AG04450 (cell line): Measurements from ENCODE around the gene SRD5A3. TPM values are rescaled to one million over a fixed set of nuclear protein-coding genes. Genes with fewer than 3 reads are reported as not detected.

Experiments used
- CTCF ChIA-PET: fragments of 300-600, 350-600 bp; formaldehyde crosslinking; extraction: SDS; loops from one replicate; lab custom pipeline; 2022; ENCODE audit warnings: antibody characterized with exemption, inconsistent platforms; lab: Charles Lee
- POLR2A ChIA-PET: fragments of 350-600 bp; formaldehyde crosslinking; extraction: SDS; loops from one replicate; lab custom pipeline; 2021; ENCODE audit warnings: antibody characterized with exemption, inconsistent platforms; lab: Yijun Ruan, JAX
- DNase-seq: peaks from one replicate; pipeline ENCODE4 v3.0.0-alpha.2; 2011; ENCODE audit warnings: low read depth, low spot score
- H3K27ac ChIP-seq: one replicate; pipeline ENCODE4 v1.5.1; 2012; ENCODE audit warnings: low read depth, low read length, control low read depth
- H3K27me3 ChIP-seq: one replicate; pipeline ENCODE4 v1.6.0; 2012; ENCODE audit warnings: low read length; ENCODE audit not compliant: control insufficient read depth, insufficient read depth
- H3K4me3 ChIP-seq: 2 replicates; pipeline ENCODE4 v1.5.1; 2011; ENCODE audit warnings: mild to moderate bottlenecking, low read depth, low read length, control low read depth
- H3K9me3 ChIP-seq: 2 replicates; pipeline ENCODE4 v1.5.1; 2012; ENCODE audit warnings: low read length; ENCODE audit not compliant: control insufficient read depth, insufficient read depth
- CTCF ChIP-seq: IDR thresholded peaks from 2 replicates; pipeline ENCODE4 v1.5.1; 2011; ENCODE audit warnings: low read depth, low read length, control low read depth, inconsistent platforms
- polyA plus RNA-seq: library from polyadenylated mRNA; depleted of rRNA; stranded (reverse); fragments of >200 nt; gene quantifications from 2 replicates; pipeline ENCODE4 v1.2.3, GENCODE V29; 2011

The SRD5A3 gene
- polyA plus RNA-seq, 1 experiment, result 15.8 TPM

- TF ChIP-seq CTCF, result no peak
- peak; percentile 46 for DNase-seq
- H3K4me3 ChIP-seq, result peak within 1 kb of the TSS; percentile 79
- ChIA-PET POLR2A (interaction anchor here (0.9 to 2.7 kb wide), 10 partner anchors 10 to 152 kb away, joined by 3 to 11 read pairs (median 4); partner anchors contain the start of gene SRD5A3), CTCF (interaction anchor here (0.6 to 3.4 kb wide), 7 partner anchors 10 to 425 kb away, joined by 3 to 40 read pairs (median 4); partner anchors contain the start of gene SRD5A3)
- H3K27ac ChIP-seq, result peak within 1 kb of the TSS; percentile 93
- H3K9me3 ChIP-seq, result no peaks in the 10 kb centered on the region
- no peaks in the 10 kb centered on the region for H3K27me3 ChIP-seq
Observed at GRCh38 chr4:55395529-55396307, 49.7 kb downstream of the SRD5A3 start, which contains the start of gene TMEM165. TSS of gene TMEM165 (plus strand) at chr4:55395957. CDS start at chr4:55396190, 233 bp downstream.

- ChIA-PET CTCF (interaction anchor here (1.8 kb wide), 1 partner anchor 84 kb away, joined by 4 read pairs; no protein-coding TSS in a partner anchor), POLR2A (interaction anchor here (0.6 to 2.7 kb wide), 7 partner anchors 10 to 1039 kb away, joined by 3 to 11 read pairs (median 4); partner anchors contain the start of genes PAICS and PPAT)
- Histone ChIP-seq H3K9me3 (no peaks in the 10 kb centered on the region), H3K4me3 (peak overlapping the region; percentile 79), H3K27me3 (no peaks in the 10 kb centered on the region), H3K27ac (peak overlapping the region; percentile 80)
- DNase-seq, result no peak
- no peak for TF ChIP-seq CTCF
Observed at GRCh38 chr4:55396308-55397125, 50.5 kb downstream of the SRD5A3 start.

DNA sequence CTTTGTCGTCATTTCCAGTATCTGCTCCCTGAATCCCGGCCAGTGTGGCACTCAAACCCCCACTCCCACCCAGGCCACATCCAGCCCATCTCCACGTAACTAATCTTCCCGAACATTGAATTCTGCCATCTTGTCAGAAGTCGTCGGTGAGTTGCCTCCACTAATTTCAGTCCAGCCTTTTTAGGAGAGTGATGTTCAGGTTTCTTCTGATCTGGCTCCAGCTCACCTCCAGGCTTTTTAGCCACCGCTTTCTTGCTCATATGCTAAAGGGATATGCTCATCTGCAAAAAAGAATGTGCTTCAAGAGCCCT, 51.0 kb downstream of the SRD5A3 start:
- TF ChIP-seq CTCF, result no peak
- H3K4me3 ChIP-seq, result peak overlapping the region; percentile 79
- peak overlapping the region; percentile 80 for H3K27ac ChIP-seq
- no peaks in the 10 kb centered on the region for H3K27me3 ChIP-seq
- ChIA-PET POLR2A (interaction anchor here (0.6 to 2.7 kb wide), 3 partner anchors 24 to 1039 kb away, joined by 3 to 11 read pairs (median 4); partner anchors contain the start of genes PAICS and PPAT), CTCF (interaction anchor here (1.8 kb wide), 1 partner anchor 85 kb away, joined by 4 read pairs; no protein-coding TSS in a partner anchor)
- H3K9me3 ChIP-seq, result no peaks in the 10 kb centered on the region
- no peak for DNase-seq

- DNase-seq, result no peak
- H3K27me3 ChIP-seq, result no peaks in the 10 kb centered on the region
- H3K27ac ChIP-seq, result peak overlapping the region; percentile 80
- ChIA-PET CTCF (interaction anchor here (1.1 to 2.4 kb wide), 4 partner anchors 11 to 157 kb away, joined by 3 to 9 read pairs (median 6); partner anchors contain the start of genes CLOCK and SRD5A3), POLR2A (interaction anchor here (0.7 to 2.7 kb wide), 3 partner anchors 11 to 148 kb away, joined by 4 to 11 read pairs (median 4); no protein-coding TSS in a partner anchor)
- H3K9me3 ChIP-seq, result no peaks in the 10 kb centered on the region
- peak overlapping the region; percentile 79 for H3K4me3 ChIP-seq
- no peak for TF ChIP-seq CTCF
Observed at GRCh38 chr4:55397520-55398321, 51.7 kb downstream of the SRD5A3 start.
